HCT116 (cell line): ENCODE results near the gene ZNF516. TPM values are rescaled to one million over a fixed set of nuclear protein-coding genes. Genes with fewer than 3 reads are reported as not detected.
A peak's percentile ranks its signal among the peaks of the same experiment; 100 is the strongest.

Experiments used
- ATAC-seq: fragments of 200-7000 bp; cut with Tn5 transposase; 2 replicates; pipeline ENCODE4 v1.9.1; 2020; ENCODE audit warnings: mild to moderate bottlenecking, moderate library complexity
- BruUV-seq: library from RNA; stranded (reverse); fragments of 400-500 nt; replicated peaks from 2 replicates; lab custom pipeline; 2021; lab: Mats Ljungman, UMichigan
- CTCF ChIA-PET: fragments of 300-600 bp; sonication (Branson Sonifier 250); formaldehyde crosslinking; loops from one replicate; lab custom pipeline; 2021; ENCODE audit warnings: antibody characterized with exemption; lab: Charles Lee
- POLR2A ChIA-PET: fragments of 300-600, 350-600 bp; sonication (Branson Sonifier 250); formaldehyde crosslinking; loops from one replicate; lab custom pipeline; 2021; ENCODE audit warnings: antibody characterized with exemption; lab: Charles Lee
- RAD21 ChIA-PET, 2 experiments: fragments of 300-600 bp; sonication (Branson Sonifier 250); formaldehyde crosslinking; loops; one replicate each; lab custom pipeline; 2023; ENCODE audit warnings: low total read pairs in 2 of 2; ENCODE audit not compliant: uncharacterized antibody in 2 of 2, unreplicated experiment in 2 of 2, low non-redundant PET in 1 of 2; lab: Charles Lee
- DNase-seq: peaks from one replicate; pipeline ENCODE4 v3.0.0-alpha.2; 2010; ENCODE audit warnings: low read depth, low spot score
- H2AFZ ChIP-seq: fragments of 200-600 bp; shearing (Covaris generic), sonication (generic); 2 replicates; pipeline ENCODE4 v1.6.1; 2017; ENCODE audit warnings: low read depth, mixed run types, mixed read lengths, antibody characterized with exemption, low read length; ENCODE audit not compliant: poor library complexity, severe bottlenecking
- H3K27ac ChIP-seq: 2 replicates; pipeline ENCODE4 v1.5.1; 2012; ENCODE audit warnings: low read depth, low read length
- H3K27me3 ChIP-seq: fragments of 200-600 bp; sonication (generic); 2 replicates; pipeline ENCODE4 v1.6.1; 2016; ENCODE audit warnings: mixed run types, low read length, mixed read lengths; ENCODE audit not compliant: insufficient read depth
- H3K36me3 ChIP-seq, 2 experiments: fragments of 200-500 bp in 1 of 2; fragments of 200-600 bp in 1 of 2; sonication (Bioruptor generic) in 1 of 2; sonication (generic) in 1 of 2; 2 replicates each; pipeline versions ENCODE4 v1.5.1 to v1.6.1; 2014 to 2016; ENCODE audit warnings: low read length in 2 of 2, inconsistent platforms in 1 of 2, mixed read lengths in 1 of 2, mixed run types in 1 of 2; ENCODE audit not compliant: insufficient read depth in 2 of 2, control insufficient read depth in 1 of 2
- H3K4me1 ChIP-seq, 2 experiments: fragments of 200-600 bp in 1 of 2; sonication (generic) in 1 of 2; 2 replicates each; pipeline versions ENCODE4 v1.5.1 to v1.6.1; 2012 to 2017; ENCODE audit warnings: low read length in 2 of 2, inconsistent platforms in 1 of 2, mild to moderate bottlenecking in 1 of 2, mixed read lengths in 1 of 2, mixed run types in 1 of 2, moderate library complexity in 1 of 2; ENCODE audit not compliant: insufficient read depth in 2 of 2, control insufficient read depth in 1 of 2
- H3K4me2 ChIP-seq: fragments of 200-600 bp; sonication (generic); 2 replicates; pipeline ENCODE4 v1.6.1; 2017; ENCODE audit warnings: mixed run types, low read length, mixed read lengths
- H3K4me3 ChIP-seq, 2 experiments: fragments of 200-600 bp in 1 of 2; sonication (generic) in 1 of 2; replicated peaks in 1 of 2; 2 replicates each; pipeline ENCODE4 v1.5.1; 2011 to 2016; ENCODE audit warnings: low read length in 2 of 2, control low read depth in 1 of 2, low read depth in 1 of 2, mild to moderate bottlenecking in 1 of 2, mixed read lengths in 1 of 2, mixed run types in 1 of 2
- H3K79me2 ChIP-seq: fragments of 200-600 bp; sonication (generic); 2 replicates; pipeline ENCODE4 v1.6.1; 2017; ENCODE audit warnings: mild to moderate bottlenecking, mixed run types, low read length, moderate library complexity, mixed read lengths; ENCODE audit not compliant: insufficient read depth
- H3K9ac ChIP-seq: fragments of 200-600 bp; sonication (generic); 2 replicates; pipeline ENCODE4 v1.6.1; 2016; ENCODE audit warnings: low read length, mixed read lengths
- H3K9me2 ChIP-seq: fragments of 200-600 bp; sonication (generic), shearing (Covaris generic); 2 replicates; pipeline ENCODE4 v1.6.1; 2017; ENCODE audit warnings: mixed run types, mild to moderate bottlenecking, moderate library complexity; ENCODE audit not compliant: insufficient read depth
- H3K9me3 ChIP-seq, 2 experiments: fragments of 200-500 bp in 1 of 2; fragments of 200-600 bp in 1 of 2; sonication (Bioruptor generic) in 1 of 2; sonication (generic) in 1 of 2; 2 replicates each; pipeline ENCODE4 v1.6.1; 2014 to 2017; ENCODE audit warnings: low read length in 2 of 2, mixed read lengths in 2 of 2, inconsistent platforms in 1 of 2, low read depth in 1 of 2, mild to moderate bottlenecking in 1 of 2, mixed run types in 1 of 2, moderate library complexity in 1 of 2; ENCODE audit not compliant: control insufficient read depth in 1 of 2, insufficient read depth in 1 of 2
- H4K20me1 ChIP-seq: fragments of 200-600 bp; sonication (generic), shearing (Covaris generic); 2 replicates; pipeline ENCODE4 v1.6.1; 2017; ENCODE audit warnings: mixed run types, mild to moderate bottlenecking, moderate library complexity; ENCODE audit not compliant: insufficient read depth
- CBX3 ChIP-seq: IDR thresholded peaks from 2 replicates; pipeline ENCODE4 v1.6.1; 2012; ENCODE audit warnings: low read depth
- POLR2AphosphoS5 ChIP-seq: IDR thresholded peaks from 2 replicates; pipeline ENCODE4 v1.6.1; 2011; ENCODE audit warnings: mild to moderate bottlenecking, low read depth, low read length, moderate library complexity
- SIN3A ChIP-seq: IDR thresholded peaks from 2 replicates; pipeline ENCODE4 v1.6.1; 2012; ENCODE audit warnings: low read depth
- SRF ChIP-seq: IDR thresholded peaks from 2 replicates; pipeline ENCODE4 v1.6.1; 2012; ENCODE audit warnings: low read depth
- ZBTB33 ChIP-seq: IDR thresholded peaks from 2 replicates; pipeline ENCODE4 v1.6.1; 2011; ENCODE audit warnings: mild to moderate bottlenecking, low read length, moderate library complexity; ENCODE audit not compliant: insufficient replicate concordance; ENCODE audit errors: extremely low read depth
- intact Hi-C: fragments of 100-400 bp; cut with micrococcal nuclease; formaldehyde crosslinking; loops from 2 replicates; pipeline ENCODE4 v1.10.0; 2022
- total RNA-seq: library from RNA; stranded (reverse); gene quantifications from one replicate; pipeline ENCODE4 v1.2.1, GENCODE V29; 2021; ENCODE audit not compliant: unreplicated experiment
- TF ChIP-seq, protein P1 (sequence below), 3 experiments: fragments of 200-600 bp in 1 of 3; sonication (generic) in 1 of 3; IDR thresholded peaks in 2 of 3; conservative IDR thresholded peaks in 1 of 3; 2 replicates each; pipeline ENCODE4 v1.5.1; 2012 to 2017; ENCODE audit warnings: low read depth in 2 of 3, low read length in 2 of 3, antibody characterized with exemption in 1 of 3, borderline replicate concordance in 1 of 3, control low read depth in 1 of 3, mild to moderate bottlenecking in 1 of 3, mixed read lengths in 1 of 3, mixed run types in 1 of 3, moderate library complexity in 1 of 3; ENCODE audit not compliant: insufficient read depth in 1 of 3

ZNF516 gene
- total RNA-seq, 1 experiment from 2014 or later: 32.0 TPM

- intact Hi-C loops: no loop called here
- no peaks in the 10 kb centered on the region for H3K27me3 ChIP-seq
- no peaks in the 10 kb centered on the region for H3K9me3 ChIP-seq
- DNase-seq: no peak
- ChIA-PET CTCF (no interaction called here), RAD21 (no interaction called here), POLR2A (no interaction called here)
- no peak overlapping the region for H3K4me2 ChIP-seq
- H3K79me2 ChIP-seq: no peaks in the 10 kb centered on the region
- H3K36me3 ChIP-seq: no peaks in the 10 kb centered on the region; a peak in 1 of 4 replicates
- no peak overlapping the region for H2AFZ ChIP-seq
- no peaks in the 10 kb centered on the region for H4K20me1 ChIP-seq
- TF ChIP-seq CBX3 (no peak), SIN3A (no peak), SRF (no peak)
- no peak overlapping the region for H3K4me3 ChIP-seq
- ATAC-seq: no peak
- H3K27ac ChIP-seq: no peak overlapping the region
- no peak overlapping the region for H3K9ac ChIP-seq
- BruUV-seq: no TSS peak
- H3K4me1 ChIP-seq: peaks cover 0 to 7% of the 10 kb centered on the region in 2 experiments; a peak in 2 of 4 replicates
- no peaks in the 10 kb centered on the region for H3K9me2 ChIP-seq
These were observed 120.4 kb downstream of the ZNF516 start for GRCh38 chr18:76374330-76375281.

DNA sequence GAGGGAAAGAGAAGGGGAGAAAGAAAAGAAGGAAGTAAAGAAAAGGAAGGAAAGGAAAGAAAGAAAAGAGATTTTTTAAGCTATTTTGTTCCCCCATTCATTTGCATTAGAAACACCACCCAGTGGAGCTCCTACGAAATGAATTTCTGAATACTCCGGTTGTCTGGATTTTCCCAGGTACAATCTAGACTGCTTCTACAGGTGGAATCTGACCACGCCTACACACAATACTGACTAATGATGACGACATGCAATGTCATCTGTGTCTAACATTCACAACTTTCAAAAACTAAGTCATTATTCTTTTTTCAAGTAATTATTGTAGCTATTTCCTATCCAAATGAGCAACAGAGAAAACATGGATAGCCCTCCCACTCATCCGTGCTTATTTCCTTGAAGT is 121.7 kb downstream of the ZNF516 start:
- no peak overlapping the region for H2AFZ ChIP-seq
- ATAC-seq: peak; percentile 55; the same call in 1 of the 2 replicates
- RAD21 ChIA-PET: no interaction called here
- POLR2A ChIA-PET: no interaction called here
- H3K4me2 ChIP-seq: no peak overlapping the region
- peaks cover 0 to 7% of the 10 kb centered on the region in 2 experiments; a peak in 2 of 4 replicates for H3K4me1 ChIP-seq
- no peaks in the 10 kb centered on the region for H3K79me2 ChIP-seq
- CTCF ChIA-PET: interaction anchor here (1.5 kb wide), 1 partner anchor 8 kb away, joined by 5 read pairs; no protein-coding TSS in a partner anchor
- H3K9ac ChIP-seq: no peak overlapping the region
- BruUV-seq: no TSS peak
- H3K9me3 ChIP-seq: no peaks in the 10 kb centered on the region
- no peak for DNase-seq
- H4K20me1 ChIP-seq: no peaks in the 10 kb centered on the region
- intact Hi-C loops: no loop called here
- H3K27ac ChIP-seq: no peak overlapping the region
- H3K4me3 ChIP-seq: no peak overlapping the region
- H3K27me3 ChIP-seq: no peaks in the 10 kb centered on the region
- H3K36me3 ChIP-seq: no peaks in the 10 kb centered on the region; a peak in 1 of 4 replicates
- no peak for TF ChIP-seq ZBTB33
- TF ChIP-seq, protein P1, sequence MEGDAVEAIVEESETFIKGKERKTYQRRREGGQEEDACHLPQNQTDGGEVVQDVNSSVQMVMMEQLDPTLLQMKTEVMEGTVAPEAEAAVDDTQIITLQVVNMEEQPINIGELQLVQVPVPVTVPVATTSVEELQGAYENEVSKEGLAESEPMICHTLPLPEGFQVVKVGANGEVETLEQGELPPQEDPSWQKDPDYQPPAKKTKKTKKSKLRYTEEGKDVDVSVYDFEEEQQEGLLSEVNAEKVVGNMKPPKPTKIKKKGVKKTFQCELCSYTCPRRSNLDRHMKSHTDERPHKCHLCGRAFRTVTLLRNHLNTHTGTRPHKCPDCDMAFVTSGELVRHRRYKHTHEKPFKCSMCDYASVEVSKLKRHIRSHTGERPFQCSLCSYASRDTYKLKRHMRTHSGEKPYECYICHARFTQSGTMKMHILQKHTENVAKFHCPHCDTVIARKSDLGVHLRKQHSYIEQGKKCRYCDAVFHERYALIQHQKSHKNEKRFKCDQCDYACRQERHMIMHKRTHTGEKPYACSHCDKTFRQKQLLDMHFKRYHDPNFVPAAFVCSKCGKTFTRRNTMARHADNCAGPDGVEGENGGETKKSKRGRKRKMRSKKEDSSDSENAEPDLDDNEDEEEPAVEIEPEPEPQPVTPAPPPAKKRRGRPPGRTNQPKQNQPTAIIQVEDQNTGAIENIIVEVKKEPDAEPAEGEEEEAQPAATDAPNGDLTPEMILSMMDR (IDR thresholded peaks at IDR 0.05 in 2 of 3, conservative IDR thresholded peaks at IDR 0.05 in 1 of 3; ENCODE audit: borderline replicate concordance in 1 of 3, insufficient read depth in 1 of 3, low read depth in 2 of 3, low read length in 2 of 3): no peak
- TF ChIP-seq POLR2AphosphoS5: no peak
- H3K9me2 ChIP-seq: no peaks in the 10 kb centered on the region
